HG03103 (cell line): ENCODE results near the gene CA6.
"Not testable (repeated sequence)": the region's sequence is repeated elsewhere in the genome, so short reads cannot be mapped to it uniquely, and the experiment has no call there.

ENCODE experiments used
- ATAC-seq: cut with Tn5 transposase; IDR thresholded peaks from one replicate; pipeline ENCODE4 v1.9.1; 2021; ENCODE audit warnings: low read depth; ENCODE audit not compliant: unreplicated experiment

CA6 gene

DNA sequence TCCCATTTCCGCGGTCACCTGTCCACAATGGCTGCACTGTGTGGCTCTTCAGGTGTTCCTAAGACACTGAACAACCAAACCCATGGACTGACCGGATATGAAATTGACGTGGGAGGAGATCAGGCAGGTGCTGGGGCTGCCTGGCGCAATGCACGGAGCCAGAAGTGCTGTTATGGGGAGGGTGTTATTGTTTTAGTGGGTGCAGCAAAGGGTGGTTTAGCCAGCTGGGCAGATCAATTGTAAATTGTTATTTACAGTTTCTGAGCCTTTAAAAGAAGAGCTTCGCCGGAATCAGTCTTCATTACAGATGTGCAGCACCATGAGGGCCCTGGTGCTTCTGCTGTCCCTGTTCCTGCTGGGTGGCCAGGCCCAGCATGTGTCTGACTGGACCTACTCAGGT, at the start of gene CA6:
Gene CA6, plus strand, starts transcription at position 301 of the 400 bp plus-strand sequence. Its CDS starts 19 bp downstream, at position 320.
- ATAC-seq: no peak

DNA sequence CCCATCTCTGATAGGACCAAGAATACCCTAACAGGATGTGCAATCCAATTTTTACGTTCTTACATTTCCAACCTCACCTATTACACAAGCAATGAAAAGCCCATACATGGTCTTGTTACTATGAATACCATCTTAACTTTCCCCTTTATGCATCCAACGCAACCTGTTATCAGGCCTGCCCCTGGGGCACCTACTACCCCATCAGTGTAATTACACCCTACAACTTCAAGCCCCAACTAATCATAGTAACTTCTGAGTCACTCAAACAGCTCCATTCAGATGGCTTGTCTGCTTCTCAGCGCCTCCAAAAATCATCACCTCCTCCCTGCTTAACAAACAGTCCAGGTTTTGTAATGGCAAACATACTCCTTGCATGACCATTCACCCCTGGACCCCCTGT, 48.9 kb upstream of the CA6 start:
- ATAC-seq: not testable (repeated sequence)

DNA sequence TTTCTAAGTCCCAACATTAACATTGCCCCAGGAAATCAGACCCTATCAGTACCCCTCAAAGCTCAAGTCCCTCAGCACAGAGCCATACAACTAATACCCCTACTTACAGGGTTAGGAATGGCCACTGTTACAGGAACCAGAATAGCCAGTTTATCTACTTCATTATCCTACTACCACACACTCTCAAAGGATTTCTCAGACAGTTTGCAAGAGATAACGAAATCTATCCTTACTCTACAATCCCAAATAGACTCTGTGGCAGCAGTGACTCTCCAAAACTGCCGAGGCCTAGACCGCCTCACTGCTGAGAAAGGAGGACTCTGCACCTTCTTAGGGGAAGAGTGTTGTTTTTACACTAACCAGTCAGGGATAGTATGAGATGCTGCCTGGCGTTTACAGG, 48.2 kb upstream of the CA6 start:
- not testable (repeated sequence) for ATAC-seq

DNA sequence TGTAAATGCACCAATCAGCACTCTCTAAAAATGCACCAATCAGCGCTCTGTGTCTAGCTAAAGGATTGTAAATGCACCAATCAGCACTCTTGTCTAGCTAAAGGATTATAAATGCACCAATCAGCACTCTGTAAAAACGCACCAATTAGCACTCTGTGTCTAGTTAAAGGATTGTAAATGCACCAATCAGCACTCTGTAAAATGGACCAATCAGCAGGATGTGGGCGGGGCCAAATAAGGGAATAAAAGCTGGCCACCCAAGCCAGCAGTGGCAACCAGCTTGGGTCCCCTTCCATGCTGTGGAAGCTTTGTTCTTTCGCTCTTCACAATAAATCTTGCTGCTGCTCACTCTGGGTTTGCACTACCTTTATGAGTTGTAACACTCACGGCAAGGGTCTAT, 47.2 kb upstream of the CA6 start:
- not testable (repeated sequence) for ATAC-seq

DNA sequence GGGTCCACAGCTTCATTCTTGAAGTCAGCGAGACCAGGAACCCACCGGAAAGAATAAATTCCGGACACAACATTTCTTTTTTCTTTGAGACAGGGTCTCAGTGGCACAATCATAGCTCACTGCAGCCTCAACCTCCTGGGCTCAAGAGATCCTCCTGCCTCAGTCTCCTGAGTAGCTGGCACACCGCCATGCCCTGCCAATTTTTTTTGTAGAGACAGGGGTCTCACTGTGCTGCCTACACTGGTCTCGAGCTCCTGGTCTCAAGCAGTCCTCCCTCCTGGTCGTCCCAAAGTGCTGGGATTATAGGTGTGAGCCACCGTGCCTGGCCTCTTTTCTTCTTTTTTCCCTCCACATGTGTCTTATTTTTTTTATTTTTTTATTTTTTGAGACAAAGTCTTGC, 46.6 kb upstream of the CA6 start:
- no peak for ATAC-seq

DNA sequence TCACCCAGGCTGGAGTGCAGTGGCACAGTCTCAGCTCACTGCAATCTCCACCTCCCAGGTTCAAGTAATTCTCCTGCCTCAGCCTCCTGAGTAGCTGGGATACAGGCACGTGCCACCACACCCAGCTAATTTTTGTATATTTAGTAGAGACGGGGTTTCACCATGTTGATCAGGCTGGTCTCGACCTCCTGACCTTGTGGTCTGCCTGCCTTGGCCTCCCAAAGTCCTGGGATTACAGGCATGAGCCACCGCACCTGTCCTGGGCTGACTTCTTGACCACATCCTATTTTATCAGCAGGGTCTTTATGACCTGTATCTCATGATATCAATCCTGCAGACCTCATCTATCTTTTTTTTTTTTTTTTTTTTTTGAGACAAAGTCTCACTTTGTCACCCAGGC, 45.0 kb upstream of the CA6 start:
- not testable (repeated sequence) for ATAC-seq

DNA sequence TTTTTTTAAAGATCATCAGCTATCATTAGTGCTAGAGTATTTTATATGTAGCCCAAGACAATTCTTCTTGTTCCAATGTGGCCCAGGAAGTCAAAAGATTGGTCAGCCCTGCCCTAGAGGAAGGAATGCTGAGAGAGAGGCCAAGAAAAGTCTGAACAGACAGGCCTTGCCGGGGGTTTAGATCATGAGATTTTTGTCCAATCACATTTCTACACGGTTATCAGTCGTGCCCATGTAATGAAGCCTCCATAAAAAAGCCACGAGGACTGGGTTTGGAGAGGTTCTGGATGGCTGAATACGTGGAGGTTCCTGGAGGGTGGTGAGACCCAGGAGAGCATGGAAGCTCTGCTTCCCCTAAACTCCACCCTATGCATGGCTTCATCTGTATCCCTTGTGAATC, 42.9 kb upstream of the CA6 start:
- no peak for ATAC-seq

DNA sequence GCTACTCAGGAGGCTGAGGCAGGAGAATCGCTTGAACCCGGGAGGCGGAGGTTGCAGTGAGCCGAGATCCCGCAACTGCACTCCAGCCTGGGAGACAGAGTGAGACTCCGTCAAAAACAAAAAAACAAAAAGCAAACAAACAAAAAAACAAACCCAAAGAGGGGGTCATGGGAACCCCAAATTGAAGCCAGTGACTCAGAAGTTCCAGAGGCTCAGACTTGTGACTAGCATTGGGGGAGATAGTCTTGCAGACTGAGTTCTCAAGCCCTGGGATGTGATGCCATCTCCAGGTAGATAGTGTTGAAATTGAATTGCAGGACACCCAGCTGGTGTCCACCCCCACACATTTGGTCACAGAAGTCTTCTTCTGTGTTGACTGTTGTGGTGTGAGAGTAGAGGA, 42.3 kb upstream of the CA6 start:
- no peak for ATAC-seq

DNA sequence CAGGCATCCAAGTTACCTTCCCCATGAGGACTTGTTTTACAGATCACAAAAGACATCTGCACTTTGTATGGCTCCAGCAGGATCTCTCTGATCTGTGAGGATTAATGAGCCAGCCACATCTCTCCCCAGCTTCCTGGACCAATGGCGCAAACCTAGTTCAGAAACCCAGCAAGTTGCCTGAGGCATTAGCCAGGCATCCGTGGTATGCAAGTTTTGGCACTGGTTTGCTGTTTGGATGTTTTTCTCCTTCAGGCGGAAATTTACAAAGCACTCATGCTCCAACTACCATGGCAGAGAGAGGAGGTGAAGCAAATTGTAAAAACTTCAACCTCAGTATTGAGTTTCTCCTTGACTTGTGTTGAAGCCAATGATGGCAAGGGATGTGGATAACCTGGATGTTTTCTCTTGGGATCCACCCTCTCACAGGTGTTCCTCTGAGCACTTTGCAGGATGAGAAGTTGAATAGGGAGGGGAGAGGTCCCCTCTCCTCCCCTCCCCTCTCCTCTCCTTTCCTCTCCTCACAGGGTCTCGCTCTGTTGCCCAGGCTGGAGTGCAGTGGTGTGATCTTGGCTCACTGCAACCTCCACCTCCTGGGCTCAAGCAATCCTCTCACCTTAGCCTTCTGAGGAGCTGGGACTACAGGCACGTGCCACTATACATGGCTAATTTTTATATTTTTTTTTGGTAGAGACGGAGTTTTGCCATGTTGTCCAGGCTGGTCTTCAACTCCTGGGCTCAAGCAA, 41.6 kb upstream of the CA6 start:
- no peak for ATAC-seq

DNA sequence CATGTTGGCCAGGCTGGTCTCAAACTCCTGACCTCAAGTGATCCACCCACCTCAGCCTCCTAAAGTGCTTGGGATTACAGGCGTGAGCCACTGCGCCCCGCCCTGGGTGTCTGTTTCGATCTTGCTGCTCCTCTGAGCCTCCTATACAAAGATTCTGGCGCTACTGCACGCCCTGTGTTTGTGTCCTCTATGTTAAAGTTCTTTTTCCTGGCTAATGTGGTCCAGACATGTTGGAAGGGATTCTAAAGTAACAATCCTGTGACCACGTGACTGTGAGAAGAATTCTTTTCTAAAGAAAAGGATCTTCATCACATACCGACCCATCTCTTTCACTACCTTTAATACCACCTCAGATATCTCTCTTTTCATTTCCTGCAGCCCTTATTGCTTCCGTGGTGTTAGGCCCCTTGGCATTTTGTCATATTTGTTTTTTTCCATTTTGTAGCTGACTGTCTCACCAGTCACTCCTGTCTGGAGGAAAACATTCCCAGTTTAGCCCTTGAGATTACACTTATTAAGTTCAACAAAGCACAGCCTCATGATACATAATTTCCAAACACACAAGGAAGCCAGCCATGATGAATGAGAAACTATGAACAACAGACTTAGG, 40.0 kb upstream of the CA6 start:
- no peak for ATAC-seq

DNA sequence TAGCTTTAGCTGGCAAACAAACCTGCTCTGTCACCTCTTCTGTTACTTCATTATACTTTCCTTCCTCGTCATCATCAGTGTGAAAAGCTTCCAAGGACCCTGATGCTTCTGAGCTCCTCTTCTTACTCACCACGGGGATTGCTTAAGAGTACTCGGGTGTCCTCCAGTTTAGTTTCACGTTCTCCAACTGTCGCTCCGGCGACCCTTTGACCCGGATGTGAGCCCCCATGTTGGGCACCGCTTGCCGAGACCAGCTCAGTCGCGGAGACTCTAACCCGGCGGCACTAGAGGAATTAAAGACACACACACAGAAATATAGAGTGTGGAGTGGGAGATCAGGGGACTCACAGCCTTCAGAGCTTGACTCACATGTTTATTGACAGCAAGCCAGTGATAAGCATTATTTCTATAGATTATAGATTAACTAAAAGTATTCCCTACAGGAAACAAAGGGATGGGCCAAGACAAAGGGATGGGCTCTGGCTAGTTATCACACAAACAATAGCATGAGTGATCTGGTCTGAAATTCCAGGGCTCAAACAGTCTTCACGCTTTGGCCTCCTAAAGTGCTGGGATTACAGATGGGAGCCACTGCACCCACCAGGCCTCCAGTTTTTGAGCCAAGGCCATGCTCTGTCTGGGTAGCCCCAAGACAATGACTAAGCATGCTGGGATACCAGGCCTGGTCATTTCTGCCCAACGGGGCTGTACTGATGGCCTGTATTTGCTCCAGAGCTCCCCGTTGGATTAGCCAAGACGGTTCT, 37.1 kb upstream of the CA6 start:
- no peak for ATAC-seq

DNA sequence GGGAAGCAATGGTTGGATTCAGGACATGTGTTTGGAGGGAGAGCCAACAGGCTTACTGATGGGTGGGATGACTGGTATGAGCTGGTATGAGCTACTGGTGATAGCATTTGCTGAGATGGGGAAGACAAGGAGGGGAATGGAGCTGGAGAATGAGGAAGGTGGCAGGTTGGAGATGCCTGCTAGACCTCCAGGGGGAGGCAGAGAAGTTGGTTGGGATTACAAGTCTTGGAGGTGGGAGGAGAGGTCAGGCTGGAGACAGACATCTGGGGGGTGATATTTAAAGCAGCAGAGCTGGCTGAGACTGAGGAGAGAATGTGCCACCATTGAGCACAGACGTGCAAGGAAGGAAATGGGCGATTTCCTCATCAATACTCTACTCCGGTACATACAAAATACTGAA, 35.3 kb upstream of the CA6 start:
- no peak for ATAC-seq

DNA sequence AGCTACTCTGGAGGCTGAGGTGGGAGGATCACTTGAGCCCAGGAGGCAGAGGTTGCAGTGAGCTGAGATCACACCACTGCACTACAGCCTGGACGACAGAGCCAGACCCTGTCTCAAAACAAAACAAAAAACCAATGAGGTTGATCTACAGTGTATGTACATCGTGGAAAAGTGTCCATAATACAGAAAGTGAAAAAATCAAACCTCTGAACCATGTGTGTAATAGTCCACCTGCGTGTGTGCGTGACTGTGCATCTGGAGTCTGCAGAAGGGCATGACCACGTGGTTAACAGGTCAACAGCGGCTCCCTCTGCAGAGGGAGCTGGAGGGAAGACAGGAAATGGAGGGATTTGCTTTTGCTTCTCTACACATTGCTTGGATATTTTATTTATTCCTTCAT, 34.8 kb upstream of the CA6 start:
- ATAC-seq: no peak

DNA sequence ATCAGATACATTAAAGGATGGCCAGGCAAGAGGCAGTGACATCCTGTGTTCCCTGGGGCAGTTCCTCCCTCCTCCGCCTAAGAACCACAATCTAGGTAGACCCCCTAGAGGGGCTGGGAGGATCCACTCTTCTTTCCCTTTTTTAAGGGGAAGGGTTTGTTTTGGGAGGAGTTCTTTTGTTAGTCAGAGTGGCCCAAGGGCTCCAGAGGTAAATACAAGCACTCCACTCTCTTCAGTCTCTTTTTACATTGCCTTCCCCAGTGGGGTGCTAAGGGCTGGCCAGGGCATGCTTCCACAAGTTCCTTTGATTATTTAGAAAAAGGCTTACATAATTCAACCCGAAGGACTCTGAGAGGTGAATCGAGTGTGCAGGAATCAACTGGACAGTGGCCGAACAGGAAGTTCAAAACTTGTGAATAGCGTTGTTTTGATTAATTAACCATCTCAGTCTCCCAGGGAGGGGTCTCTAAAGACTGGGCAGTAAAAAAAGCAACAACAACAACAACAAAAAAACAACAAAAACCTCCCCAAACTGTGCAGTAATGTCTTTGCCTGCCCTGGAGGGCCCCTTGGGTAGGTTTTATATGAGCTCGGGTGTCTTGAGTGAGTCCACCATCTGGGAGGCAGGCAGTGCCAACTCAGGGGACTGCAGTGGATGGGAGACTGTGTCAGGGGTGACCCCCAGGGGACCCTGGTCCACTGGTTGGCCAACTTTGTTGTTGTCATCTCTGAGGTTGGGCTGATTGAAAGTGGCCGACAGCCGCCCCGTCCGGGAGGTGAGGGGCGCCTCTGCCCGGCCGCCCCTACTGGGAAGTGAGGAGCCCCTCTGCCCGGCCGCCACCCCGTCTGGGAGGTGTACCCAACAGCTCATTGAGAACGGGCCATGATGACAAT, 34.0 kb upstream of the CA6 start:
- no peak for ATAC-seq

DNA sequence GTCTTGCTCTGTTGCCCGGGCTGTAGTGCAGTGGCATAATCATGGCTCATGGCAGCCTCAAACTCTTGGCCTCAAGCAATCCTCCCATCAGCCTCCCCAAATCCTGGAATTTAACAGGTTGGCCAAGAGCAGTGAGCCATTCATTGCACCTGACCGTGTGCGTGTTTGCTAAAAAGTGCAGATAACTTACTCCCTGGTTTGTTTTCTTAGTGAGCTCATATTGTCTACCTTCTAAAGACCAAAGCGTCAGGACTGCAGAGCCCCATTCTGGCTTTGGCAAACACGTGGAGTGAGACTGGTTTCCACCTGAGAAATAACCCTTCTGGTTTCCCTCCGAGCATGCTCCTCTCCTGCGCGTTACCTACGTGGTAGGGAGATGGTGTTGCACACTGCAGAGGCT, 32.2 kb upstream of the CA6 start:
- no peak for ATAC-seq

DNA sequence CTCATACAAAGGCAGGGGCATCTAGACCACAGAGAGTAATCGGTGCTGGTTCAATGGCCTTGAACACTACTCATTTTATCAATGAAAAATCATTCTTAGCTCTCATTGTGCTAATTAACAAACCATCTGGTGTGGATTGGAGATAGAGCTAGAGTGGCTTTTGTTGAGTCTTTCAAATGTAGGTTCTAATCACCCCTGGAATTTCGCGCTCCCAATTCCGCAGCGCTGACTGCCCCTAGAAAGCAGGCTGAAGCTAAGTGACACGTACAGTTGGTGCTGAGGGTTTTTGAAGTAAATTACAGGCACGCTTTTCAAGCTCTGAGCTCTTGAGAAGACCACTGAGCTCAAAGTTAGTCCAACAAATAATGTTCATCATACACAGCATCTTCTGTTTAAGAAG, 31.2 kb upstream of the CA6 start:
- ATAC-seq: no peak

DNA sequence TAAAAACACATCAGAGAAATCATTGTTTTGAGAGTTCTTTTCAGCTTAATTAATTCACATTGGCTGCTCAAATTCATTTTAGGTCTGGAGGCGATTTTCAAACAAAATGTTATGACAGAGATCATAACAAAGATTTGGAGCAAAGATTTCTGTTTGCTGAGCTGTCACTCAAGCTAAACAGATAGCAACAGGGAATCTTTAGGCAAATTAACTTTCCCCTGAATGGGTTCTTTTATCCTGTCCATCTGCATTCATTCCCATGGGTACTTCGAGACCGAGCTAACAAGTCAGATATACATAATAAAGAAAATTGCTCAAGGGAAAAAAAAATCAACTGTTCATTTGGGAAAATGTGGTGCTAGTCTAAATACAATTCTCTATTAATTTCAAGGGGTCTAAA, 30.2 kb upstream of the CA6 start:
- ATAC-seq: no peak

DNA sequence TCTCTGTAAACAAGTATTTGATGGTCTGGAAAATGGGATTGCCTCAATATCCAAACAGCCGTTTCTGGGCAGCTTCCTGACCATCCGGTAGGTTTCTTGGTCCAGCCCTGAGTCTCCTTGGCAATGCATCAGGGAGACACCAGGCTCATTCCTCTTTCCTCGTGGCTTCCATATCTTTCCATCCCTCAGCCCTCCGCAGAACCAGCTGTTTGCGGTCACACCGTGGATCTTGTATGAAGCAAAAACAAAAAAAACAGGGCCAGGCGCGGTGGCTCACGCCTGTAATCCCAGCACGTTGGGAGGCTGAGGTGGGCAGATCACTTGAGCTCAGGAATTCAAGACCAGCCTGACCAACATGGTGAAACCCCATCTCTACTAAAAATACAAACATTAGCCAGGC, 28.1 kb upstream of the CA6 start:
- not testable (repeated sequence) for ATAC-seq

DNA sequence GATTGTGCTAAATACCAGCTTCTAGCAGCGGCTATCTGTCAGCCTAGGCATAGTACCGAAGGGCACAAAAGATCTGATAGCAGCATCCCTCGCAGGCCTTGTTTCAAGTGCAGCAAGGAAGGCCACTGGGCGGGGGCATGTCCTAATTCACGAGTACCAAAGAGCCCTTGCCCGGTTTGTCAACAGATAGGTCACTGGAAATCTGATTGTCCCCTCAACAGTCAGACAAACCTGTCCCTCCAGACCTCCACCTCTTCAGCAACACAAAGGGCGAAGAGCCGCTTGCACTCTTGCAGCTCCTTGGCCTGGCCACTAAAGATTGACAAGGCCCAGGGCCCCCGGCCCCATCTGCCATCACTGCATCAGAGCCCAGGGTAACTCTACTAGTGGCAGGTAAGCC, 22.7 kb upstream of the CA6 start:
- ATAC-seq: no peak

DNA sequence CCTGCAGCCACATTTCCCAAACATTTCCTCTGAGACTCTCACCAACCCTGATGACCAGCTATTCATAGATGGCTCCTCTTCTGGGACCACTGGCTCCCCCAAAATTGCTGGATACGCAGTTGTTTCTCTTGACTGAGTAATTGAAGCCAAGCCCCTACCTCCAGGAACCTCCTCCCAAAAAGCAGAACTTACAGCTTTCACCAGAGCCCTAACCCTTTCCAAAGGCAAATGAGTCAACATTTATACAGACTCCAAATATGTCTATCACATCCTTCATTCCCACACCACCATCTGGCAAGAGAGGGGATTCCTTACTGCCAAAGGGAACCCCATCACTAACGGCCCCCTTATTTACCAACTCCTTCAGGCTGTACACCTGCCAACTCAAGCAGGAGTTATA, 20.3 kb upstream of the CA6 start:
- no peak for ATAC-seq

DNA sequence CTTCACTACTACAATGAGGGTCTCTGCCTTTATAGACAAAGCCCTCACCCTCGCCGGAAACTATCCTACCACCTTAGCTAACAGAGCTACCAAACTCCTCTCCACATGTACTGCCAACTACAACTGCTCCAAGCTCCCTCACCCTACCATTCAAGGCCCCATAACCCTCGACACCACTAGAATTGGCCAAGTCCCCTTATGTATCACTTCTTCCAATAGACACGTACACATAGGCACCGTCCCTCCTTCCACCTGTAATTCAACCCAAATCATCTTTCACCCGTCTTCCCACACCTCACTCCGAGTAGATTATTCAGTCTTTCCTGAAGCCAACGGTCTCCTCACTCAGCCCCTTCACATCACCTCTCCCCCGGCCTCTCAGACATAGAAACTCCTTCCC, 19.7 kb upstream of the CA6 start:
- no peak for ATAC-seq
